PFSK-1 (cell line): ENCODE results near the gene C1orf226.

ENCODE experiments used
- POLR2AphosphoS5 ChIP-seq: IDR thresholded peaks from 2 replicates; pipeline ENCODE4 v1.6.1; 2012; ENCODE audit warnings: low read depth, mild to moderate bottlenecking, control low read depth, low read length, moderate library complexity
- SIN3A ChIP-seq: IDR thresholded peaks from 2 replicates; pipeline ENCODE4 v1.6.1; 2012; ENCODE audit warnings: mild to moderate bottlenecking, low read length, moderate library complexity, borderline replicate concordance; ENCODE audit not compliant: insufficient read depth

- no peak for TF ChIP-seq POLR2AphosphoS5
- no peak for TF ChIP-seq SIN3A
Observed at GRCh38 chr1:162353702-162354101, 27.8 kb upstream of the C1orf226 start.
